HG03565 (cell line): ENCODE data around the gene GNAO1.

Experiments used
- ATAC-seq: cut with Tn5 transposase; IDR thresholded peaks from one replicate; pipeline ENCODE4 v1.9.1; 2021; ENCODE audit warnings: mild to moderate bottlenecking, moderate library complexity; ENCODE audit not compliant: unreplicated experiment

Gene GNAO1

GRCh38 chr16:56328276-56329022 is 137.2 kb downstream of the GNAO1 start:
- ATAC-seq, result no peak

- ATAC-seq, result no peak
Measured at GRCh38 chr16:56329887-56330286, 138.6 kb downstream of the GNAO1 start.

GRCh38 chr16:56330476-56330875 is 139.2 kb downstream of the GNAO1 start:
- no peak for ATAC-seq

- ATAC-seq, result no peak
Measured at GRCh38 chr16:56331399-56331798, 140.1 kb downstream of the GNAO1 start.

GRCh38 chr16:56331915-56332314 is 140.6 kb downstream of the GNAO1 start:
- ATAC-seq, result no peak

GRCh38 chr16:56332464-56333079 is 141.3 kb downstream of the GNAO1 start:
- no peak for ATAC-seq

- no peak for ATAC-seq
Measured at GRCh38 chr16:56334761-56335160, 143.5 kb downstream of the GNAO1 start.

- no peak for ATAC-seq
Measured at GRCh38 chr16:56336071-56336688, 144.9 kb downstream of the GNAO1 start.

- ATAC-seq, result no peak
Measured at GRCh38 chr16:56336711-56337110, 145.4 kb downstream of the GNAO1 start.

- ATAC-seq, result no peak
Measured at GRCh38 chr16:56337131-56337857, 146.0 kb downstream of the GNAO1 start.

GRCh38 chr16:56337858-56338325 is 146.6 kb downstream of the GNAO1 start:
- ATAC-seq, result no peak

- ATAC-seq, result no peak
Measured at GRCh38 chr16:56338566-56339318, 147.5 kb downstream of the GNAO1 start.

- no peak for ATAC-seq
Measured at GRCh38 chr16:56339431-56340195, 148.3 kb downstream of the GNAO1 start.

GRCh38 chr16:56340416-56340815 is 149.1 kb downstream of the GNAO1 start:
- ATAC-seq, result no peak

GRCh38 chr16:56340864-56341365 is 149.6 kb downstream of the GNAO1 start:
- ATAC-seq, result no peak

- ATAC-seq, result no peak
Measured at GRCh38 chr16:56341656-56342399, 150.5 kb downstream of the GNAO1 start.

GRCh38 chr16:56343661-56344517 is 152.6 kb downstream of the GNAO1 start:
- ATAC-seq, result no peak
